Measurements from ENCODE around the gene ADA.

The ADA gene

DNA sequence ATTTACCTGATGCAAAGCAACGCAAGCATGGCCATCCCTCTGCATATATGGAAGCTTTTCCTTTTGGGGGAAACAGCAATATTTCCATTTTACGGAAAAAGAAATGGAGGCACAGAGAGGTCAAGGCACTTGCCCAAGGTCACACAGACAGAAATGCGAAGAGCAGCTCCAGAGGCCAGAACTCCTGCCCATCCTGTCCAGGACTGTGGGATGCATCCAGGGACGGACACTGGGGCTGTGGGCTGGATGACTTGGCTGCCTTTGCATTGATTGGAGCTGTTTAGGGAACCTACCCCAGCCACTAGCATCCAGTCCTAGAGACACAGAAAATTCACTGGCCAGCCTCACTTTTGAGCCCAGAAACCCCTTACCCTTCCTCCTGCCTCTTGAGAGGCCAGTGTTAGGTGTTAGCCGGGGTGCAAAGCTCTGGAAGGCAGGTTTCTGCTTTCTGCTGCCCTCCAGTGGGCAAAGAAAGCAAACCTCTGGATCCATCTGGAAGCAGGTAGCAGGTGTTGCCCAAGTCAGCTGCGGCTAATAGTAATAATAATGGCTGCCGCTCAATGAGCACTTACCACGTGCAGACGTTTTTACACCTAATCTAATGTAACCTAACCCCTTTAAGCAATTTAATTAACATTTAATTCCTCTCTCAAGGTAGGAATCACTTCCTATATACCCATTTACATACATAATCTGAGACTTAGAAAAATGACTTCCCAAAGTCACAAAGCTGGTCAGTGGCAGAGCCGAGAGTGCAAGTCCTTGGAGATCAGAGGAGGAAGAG lies 32.0 kb upstream of the ADA start:
- Histone ChIP-seq H3F3A (ENCODE audit: insufficient read depth, low read length) (no peaks in the 10 kb centered on the region), H4K20me1 (ENCODE audit: insufficient read depth, low read length) (no peaks in the 10 kb centered on the region), H3K9ac (ENCODE audit: low read length) (no peak overlapping the region), H3K9me3 (replicated peaks; ENCODE audit: insufficient read depth, low read length) (no peaks in the 10 kb centered on the region), H3K79me2 (ENCODE audit: low read length) (no peaks in the 10 kb centered on the region), H3K4me3 (ENCODE audit: low read length) (no peak overlapping the region), H3K27me3 (replicated peaks; ENCODE audit: insufficient read depth, low read length) (peaks cover 21% of the 10 kb centered on the region), H3K4me1 (ENCODE audit: low read length) (no peaks in the 10 kb centered on the region), H3K36me3 (replicated peaks; ENCODE audit: insufficient read depth, low read length) (no peaks in the 10 kb centered on the region), H3K27ac (ENCODE audit: low read length) (no peak overlapping the region), H2AFZ (ENCODE audit: low read length) (no peak overlapping the region), H3K4me2 (ENCODE audit: low read depth, low read length) (no peak overlapping the region), H3K9me2 (replicated peaks; ENCODE audit: insufficient read depth, low read length) (no peaks in the 10 kb centered on the region)
- TF ChIP-seq EZH2phosphoT487 (IDR thresholded peaks at IDR 0.05; ENCODE audit: low read length) = no peak
- TF ChIP-seq, protein P1, sequence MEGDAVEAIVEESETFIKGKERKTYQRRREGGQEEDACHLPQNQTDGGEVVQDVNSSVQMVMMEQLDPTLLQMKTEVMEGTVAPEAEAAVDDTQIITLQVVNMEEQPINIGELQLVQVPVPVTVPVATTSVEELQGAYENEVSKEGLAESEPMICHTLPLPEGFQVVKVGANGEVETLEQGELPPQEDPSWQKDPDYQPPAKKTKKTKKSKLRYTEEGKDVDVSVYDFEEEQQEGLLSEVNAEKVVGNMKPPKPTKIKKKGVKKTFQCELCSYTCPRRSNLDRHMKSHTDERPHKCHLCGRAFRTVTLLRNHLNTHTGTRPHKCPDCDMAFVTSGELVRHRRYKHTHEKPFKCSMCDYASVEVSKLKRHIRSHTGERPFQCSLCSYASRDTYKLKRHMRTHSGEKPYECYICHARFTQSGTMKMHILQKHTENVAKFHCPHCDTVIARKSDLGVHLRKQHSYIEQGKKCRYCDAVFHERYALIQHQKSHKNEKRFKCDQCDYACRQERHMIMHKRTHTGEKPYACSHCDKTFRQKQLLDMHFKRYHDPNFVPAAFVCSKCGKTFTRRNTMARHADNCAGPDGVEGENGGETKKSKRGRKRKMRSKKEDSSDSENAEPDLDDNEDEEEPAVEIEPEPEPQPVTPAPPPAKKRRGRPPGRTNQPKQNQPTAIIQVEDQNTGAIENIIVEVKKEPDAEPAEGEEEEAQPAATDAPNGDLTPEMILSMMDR (IDR thresholded peaks at IDR 0.05; ENCODE audit: low read length) = peak; percentile 50
- DNase-seq = peak; percentile 73

DNA sequence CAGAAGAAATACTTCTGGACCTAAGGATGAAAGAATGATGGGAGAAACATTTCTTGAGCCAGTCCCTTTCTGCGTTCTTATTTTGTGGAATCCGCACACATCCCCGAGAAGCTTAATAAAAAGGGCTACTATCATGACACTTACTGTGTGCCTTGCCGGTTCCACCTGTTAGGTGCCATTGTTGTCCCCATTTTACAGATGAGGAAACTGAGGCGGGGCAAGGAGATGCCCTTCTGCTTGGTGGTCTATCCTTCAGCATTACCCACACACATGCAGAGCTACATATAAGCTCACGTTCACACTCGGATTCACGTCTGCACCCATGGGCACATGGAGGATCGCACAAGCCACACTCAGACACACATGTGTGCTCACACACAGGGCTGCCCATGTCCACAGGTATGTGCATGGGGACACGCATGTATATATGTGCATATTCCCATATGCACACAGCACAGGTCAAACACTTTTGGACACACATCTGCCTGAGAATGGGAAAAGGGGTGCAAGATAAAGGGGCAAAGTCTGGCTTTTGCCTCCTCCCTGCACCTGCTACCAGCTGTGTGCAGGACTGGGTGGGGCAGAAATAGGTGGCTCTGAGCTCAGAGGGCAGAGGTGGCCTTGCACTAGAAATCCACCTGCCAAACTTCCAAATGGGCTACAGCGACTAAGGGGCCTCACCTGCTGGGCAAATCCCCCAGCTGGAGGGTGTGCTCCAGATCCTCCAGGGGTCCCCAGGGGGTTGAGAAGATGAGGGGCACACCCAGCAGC lies 30.5 kb upstream of the ADA start:
- no peak overlapping the region for H3K4me2 ChIP-seq (ENCODE audit: low read depth, low read length)
- peaks cover 6% of the 10 kb centered on the region for H3K27me3 ChIP-seq (replicated peaks; ENCODE audit: insufficient read depth, low read length)
- no peak overlapping the region for H2AFZ ChIP-seq (ENCODE audit: low read length)
- no peaks in the 10 kb centered on the region for H4K20me1 ChIP-seq (ENCODE audit: insufficient read depth, low read length)
- no peaks in the 10 kb centered on the region for H3K4me1 ChIP-seq (ENCODE audit: low read length)
- no peaks in the 10 kb centered on the region for H3K36me3 ChIP-seq (replicated peaks; ENCODE audit: insufficient read depth, low read length)
- no peaks in the 10 kb centered on the region for H3K9me3 ChIP-seq (replicated peaks; ENCODE audit: insufficient read depth, low read length)
- no peak overlapping the region for H3K27ac ChIP-seq (ENCODE audit: low read length)
- no peak overlapping the region for H3K9ac ChIP-seq (ENCODE audit: low read length)
- H3F3A ChIP-seq (ENCODE audit: insufficient read depth, low read length) = no peaks in the 10 kb centered on the region
- DNase-seq = no peak
- no peaks in the 10 kb centered on the region for H3K9me2 ChIP-seq (replicated peaks; ENCODE audit: insufficient read depth, low read length)
- H3K4me3 ChIP-seq (ENCODE audit: low read length) = no peak overlapping the region
- TF ChIP-seq, protein P1 (IDR thresholded peaks at IDR 0.05; ENCODE audit: low read length) = no peak
- no peak for TF ChIP-seq EZH2phosphoT487 (IDR thresholded peaks at IDR 0.05; ENCODE audit: low read length)
- no peak for TF ChIP-seq EZH2 (optimal IDR thresholded peaks at IDR 0.05; ENCODE audit: low read depth, low read length)
- no peaks in the 10 kb centered on the region for H3K79me2 ChIP-seq (ENCODE audit: low read length)

DNA sequence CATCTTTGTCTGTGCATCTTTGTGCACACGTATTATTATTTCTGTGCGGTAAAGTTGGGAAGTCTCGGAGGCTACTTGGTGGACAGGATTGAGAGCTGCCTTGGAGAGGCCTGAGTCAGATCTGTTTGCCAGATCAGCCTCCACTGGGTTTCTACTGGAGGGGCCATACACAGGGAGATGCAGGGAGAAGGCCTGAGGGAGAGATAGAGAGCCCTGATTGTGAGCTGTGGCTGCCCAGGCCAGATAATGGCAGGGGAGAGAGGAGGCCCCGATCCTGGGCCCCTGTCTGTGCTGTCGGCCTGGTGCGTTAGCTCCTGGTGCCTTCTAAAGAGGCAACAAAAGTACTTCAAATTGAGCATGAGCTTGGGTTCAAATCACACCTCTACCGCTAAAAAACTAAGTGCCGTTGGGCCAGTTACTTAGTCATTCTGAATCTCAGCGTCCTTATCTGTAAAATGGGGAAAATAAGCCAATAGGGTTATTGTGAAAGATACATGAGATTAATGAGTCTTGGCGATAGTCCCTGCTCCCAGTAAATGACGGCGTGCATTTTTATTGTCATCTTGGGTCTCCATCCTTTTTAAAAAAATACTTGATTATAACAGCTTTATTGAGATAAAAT lies 27.6 kb upstream of the ADA start:
- Histone ChIP-seq H3K27me3 (replicated peaks; ENCODE audit: insufficient read depth, low read length) (no peaks in the 10 kb centered on the region), H3F3A (ENCODE audit: insufficient read depth, low read length) (no peaks in the 10 kb centered on the region), H3K9me2 (replicated peaks; ENCODE audit: insufficient read depth, low read length) (no peaks in the 10 kb centered on the region), H3K4me1 (ENCODE audit: low read length) (no peaks in the 10 kb centered on the region), H2AFZ (ENCODE audit: low read length) (no peak overlapping the region), H3K9ac (ENCODE audit: low read length) (no peak overlapping the region), H3K9me3 (replicated peaks; ENCODE audit: insufficient read depth, low read length) (no peaks in the 10 kb centered on the region), H3K36me3 (replicated peaks; ENCODE audit: insufficient read depth, low read length) (no peaks in the 10 kb centered on the region), H3K4me3 (ENCODE audit: low read length) (no peak overlapping the region), H3K4me2 (ENCODE audit: low read depth, low read length) (no peak overlapping the region), H3K79me2 (ENCODE audit: low read length) (no peaks in the 10 kb centered on the region), H3K27ac (ENCODE audit: low read length) (no peak overlapping the region), H4K20me1 (ENCODE audit: insufficient read depth, low read length) (no peaks in the 10 kb centered on the region)
- TF ChIP-seq EZH2 (optimal IDR thresholded peaks at IDR 0.05; ENCODE audit: low read depth, low read length) = no peak
- TF ChIP-seq EZH2phosphoT487 (IDR thresholded peaks at IDR 0.05; ENCODE audit: low read length) = no peak
- TF ChIP-seq, protein P1 (IDR thresholded peaks at IDR 0.05; ENCODE audit: low read length) = no peak
- DNase-seq = no peak
